SK-N-SH treated with all-trans-retinoic acid at 6 μM for 48 hours (cell line): Measurements from ENCODE around the gene LHX5.

ENCODE experiments used
- ARNTL ChIP-seq: fragments of 450-650 bp; formaldehyde crosslinking; IDR thresholded peaks from 2 replicates; pipeline ENCODE4 v1.5.0; 2020; ENCODE audit warnings: low read depth, mild to moderate bottlenecking, moderate library complexity, borderline replicate concordance
- BACH2 ChIP-seq: fragments of 250-450 bp; sonication (Bioruptor Pico); IDR thresholded peaks from 2 replicates; pipeline ENCODE4 v1.9.0; 2021; ENCODE audit warnings: mild to moderate bottlenecking, borderline replicate concordance
- OSR1 ChIP-seq: fragments of 250-450 bp; sonication (Bioruptor Pico); IDR thresholded peaks from 2 replicates; pipeline ENCODE4 v1.8.0; 2022; ENCODE audit warnings: moderate library complexity, mild to moderate bottlenecking, inconsistent platforms
- ZFP30 ChIP-seq: fragments of 450-650 bp; formaldehyde crosslinking; IDR thresholded peaks from 2 replicates; pipeline ENCODE4 v1.5.0; 2022; ENCODE audit warnings: mild to moderate bottlenecking, moderate library complexity
- ZNF565 ChIP-seq: fragments of 450-650 bp; formaldehyde crosslinking; conservative IDR thresholded peaks from 2 replicates; pipeline ENCODE4 v1.5.0; 2020; ENCODE audit warnings: low read depth, mild to moderate bottlenecking, moderate library complexity
- TF ChIP-seq, protein P1 (sequence below): fragments of 250-450 bp; sonication (Bioruptor Pico); IDR thresholded peaks from 2 replicates; pipeline ENCODE4 v1.5.0; 2020; ENCODE audit warnings: mild to moderate bottlenecking, moderate library complexity
- TF ChIP-seq, protein P2 (sequence below): fragments of 250-450 bp; sonication (Bioruptor Pico); IDR thresholded peaks from 2 replicates; pipeline ENCODE4 v1.5.1; 2021; ENCODE audit warnings: mild to moderate bottlenecking, moderate library complexity
- TF ChIP-seq, protein P3 (sequence below): fragments of 250-450 bp; sonication (Bioruptor Pico); IDR thresholded peaks from 2 replicates; pipeline ENCODE4 v1.8.0; 2020; ENCODE audit warnings: mild to moderate bottlenecking, moderate library complexity, borderline replicate concordance
- TF ChIP-seq, protein P4 (sequence below): fragments of 250-450 bp; sonication (Bioruptor Pico); IDR thresholded peaks from 2 replicates; pipeline ENCODE4 v1.8.0; 2021; ENCODE audit warnings: low read depth, mild to moderate bottlenecking, moderate library complexity, borderline replicate concordance

DNA sequence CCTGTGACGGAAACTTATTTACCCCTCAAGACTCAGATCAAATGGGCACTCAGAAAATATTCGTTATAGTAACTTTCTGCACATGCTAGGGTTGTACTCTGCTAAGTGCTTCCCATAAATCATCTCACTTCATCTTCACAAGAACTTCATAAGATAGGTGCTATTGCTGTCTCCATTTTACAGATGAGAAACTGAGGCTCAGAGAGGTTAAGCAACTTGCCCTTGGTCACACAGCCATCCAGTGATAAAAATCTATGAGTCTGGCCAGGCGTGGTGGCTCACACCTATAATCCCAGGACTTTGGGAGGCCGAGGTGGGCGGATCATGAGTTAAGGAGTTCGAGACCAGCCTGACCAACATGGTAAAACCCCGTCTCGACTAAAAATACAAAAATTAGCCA is 33.2 kb upstream of the LHX5 start:
- TF ChIP-seq, protein P1, sequence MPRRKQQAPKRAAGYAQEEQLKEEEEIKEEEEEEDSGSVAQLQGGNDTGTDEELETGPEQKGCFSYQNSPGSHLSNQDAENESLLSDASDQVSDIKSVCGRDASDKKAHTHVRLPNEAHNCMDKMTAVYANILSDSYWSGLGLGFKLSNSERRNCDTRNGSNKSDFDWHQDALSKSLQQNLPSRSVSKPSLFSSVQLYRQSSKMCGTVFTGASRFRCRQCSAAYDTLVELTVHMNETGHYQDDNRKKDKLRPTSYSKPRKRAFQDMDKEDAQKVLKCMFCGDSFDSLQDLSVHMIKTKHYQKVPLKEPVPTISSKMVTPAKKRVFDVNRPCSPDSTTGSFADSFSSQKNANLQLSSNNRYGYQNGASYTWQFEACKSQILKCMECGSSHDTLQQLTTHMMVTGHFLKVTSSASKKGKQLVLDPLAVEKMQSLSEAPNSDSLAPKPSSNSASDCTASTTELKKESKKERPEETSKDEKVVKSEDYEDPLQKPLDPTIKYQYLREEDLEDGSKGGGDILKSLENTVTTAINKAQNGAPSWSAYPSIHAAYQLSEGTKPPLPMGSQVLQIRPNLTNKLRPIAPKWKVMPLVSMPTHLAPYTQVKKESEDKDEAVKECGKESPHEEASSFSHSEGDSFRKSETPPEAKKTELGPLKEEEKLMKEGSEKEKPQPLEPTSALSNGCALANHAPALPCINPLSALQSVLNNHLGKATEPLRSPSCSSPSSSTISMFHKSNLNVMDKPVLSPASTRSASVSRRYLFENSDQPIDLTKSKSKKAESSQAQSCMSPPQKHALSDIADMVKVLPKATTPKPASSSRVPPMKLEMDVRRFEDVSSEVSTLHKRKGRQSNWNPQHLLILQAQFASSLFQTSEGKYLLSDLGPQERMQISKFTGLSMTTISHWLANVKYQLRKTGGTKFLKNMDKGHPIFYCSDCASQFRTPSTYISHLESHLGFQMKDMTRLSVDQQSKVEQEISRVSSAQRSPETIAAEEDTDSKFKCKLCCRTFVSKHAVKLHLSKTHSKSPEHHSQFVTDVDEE: no peak
- TF ChIP-seq, protein P2, sequence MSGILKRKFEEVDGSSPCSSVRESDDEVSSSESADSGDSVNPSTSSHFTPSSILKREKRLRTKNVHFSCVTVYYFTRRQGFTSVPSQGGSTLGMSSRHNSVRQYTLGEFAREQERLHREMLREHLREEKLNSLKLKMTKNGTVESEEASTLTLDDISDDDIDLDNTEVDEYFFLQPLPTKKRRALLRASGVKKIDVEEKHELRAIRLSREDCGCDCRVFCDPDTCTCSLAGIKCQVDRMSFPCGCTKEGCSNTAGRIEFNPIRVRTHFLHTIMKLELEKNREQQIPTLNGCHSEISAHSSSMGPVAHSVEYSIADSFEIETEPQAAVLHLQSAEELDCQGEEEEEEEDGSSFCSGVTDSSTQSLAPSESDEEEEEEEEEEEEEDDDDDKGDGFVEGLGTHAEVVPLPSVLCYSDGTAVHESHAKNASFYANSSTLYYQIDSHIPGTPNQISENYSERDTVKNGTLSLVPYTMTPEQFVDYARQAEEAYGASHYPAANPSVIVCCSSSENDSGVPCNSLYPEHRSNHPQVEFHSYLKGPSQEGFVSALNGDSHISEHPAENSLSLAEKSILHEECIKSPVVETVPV (CRISPR knock-in tag): no peak
- TF ChIP-seq ARNTL (CRISPR knock-in tag): no peak
- TF ChIP-seq OSR1 (CRISPR knock-in tag): no peak
- TF ChIP-seq ZNF565 (CRISPR knock-in tag): no peak
- TF ChIP-seq BACH2 (CRISPR knock-in tag): no peak
- TF ChIP-seq, protein P3, sequence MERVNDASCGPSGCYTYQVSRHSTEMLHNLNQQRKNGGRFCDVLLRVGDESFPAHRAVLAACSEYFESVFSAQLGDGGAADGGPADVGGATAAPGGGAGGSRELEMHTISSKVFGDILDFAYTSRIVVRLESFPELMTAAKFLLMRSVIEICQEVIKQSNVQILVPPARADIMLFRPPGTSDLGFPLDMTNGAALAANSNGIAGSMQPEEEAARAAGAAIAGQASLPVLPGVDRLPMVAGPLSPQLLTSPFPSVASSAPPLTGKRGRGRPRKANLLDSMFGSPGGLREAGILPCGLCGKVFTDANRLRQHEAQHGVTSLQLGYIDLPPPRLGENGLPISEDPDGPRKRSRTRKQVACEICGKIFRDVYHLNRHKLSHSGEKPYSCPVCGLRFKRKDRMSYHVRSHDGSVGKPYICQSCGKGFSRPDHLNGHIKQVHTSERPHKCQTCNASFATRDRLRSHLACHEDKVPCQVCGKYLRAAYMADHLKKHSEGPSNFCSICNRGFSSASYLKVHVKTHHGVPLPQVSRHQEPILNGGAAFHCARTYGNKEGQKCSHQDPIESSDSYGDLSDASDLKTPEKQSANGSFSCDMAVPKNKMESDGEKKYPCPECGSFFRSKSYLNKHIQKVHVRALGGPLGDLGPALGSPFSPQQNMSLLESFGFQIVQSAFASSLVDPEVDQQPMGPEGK (CRISPR knock-in tag): no peak
- TF ChIP-seq ZFP30 (CRISPR knock-in tag): no peak
- TF ChIP-seq, protein P4, sequence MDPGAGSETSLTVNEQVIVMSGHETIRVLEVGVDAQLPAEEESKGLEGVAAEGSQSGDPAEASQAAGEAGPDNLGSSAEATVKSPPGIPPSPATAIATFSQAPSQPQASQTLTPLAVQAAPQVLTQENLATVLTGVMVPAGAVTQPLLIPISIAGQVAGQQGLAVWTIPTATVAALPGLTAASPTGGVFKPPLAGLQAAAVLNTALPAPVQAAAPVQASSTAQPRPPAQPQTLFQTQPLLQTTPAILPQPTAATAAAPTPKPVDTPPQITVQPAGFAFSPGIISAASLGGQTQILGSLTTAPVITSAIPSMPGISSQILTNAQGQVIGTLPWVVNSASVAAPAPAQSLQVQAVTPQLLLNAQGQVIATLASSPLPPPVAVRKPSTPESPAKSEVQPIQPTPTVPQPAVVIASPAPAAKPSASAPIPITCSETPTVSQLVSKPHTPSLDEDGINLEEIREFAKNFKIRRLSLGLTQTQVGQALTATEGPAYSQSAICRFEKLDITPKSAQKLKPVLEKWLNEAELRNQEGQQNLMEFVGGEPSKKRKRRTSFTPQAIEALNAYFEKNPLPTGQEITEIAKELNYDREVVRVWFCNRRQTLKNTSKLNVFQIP (CRISPR knock-in tag): no peak
